CD4-positive, alpha-beta T cell treated with Interleukin-12 subunit alpha and Interleukin-12 subunit beta, for 1 hour (primary cell): ENCODE data around the gene F7.
"Not testable (repeated sequence)": the region's sequence is repeated elsewhere in the genome, so short reads cannot be mapped to it uniquely, and the experiment has no call there.

ENCODE experiments used
- DNase-seq: peaks from one replicate; pipeline ENCODE4 v3.0.0-alpha.2; 2020

Gene F7

GRCh38 chr13:113157206-113157928 lies 51.8 kb downstream of the F7 start:
- no peak for DNase-seq

GRCh38 chr13:113157929-113158747 lies 52.5 kb downstream of the F7 start, which contains the start of gene PROZ:
PROZ (plus strand) TSS chr13:113158648; CDS start chr13:113158661, 13 bp downstream.
- no peak for DNase-seq

GRCh38 chr13:113158946-113159345 lies 53.4 kb downstream of the F7 start:
- DNase-seq, result no peak

- DNase-seq, result no peak
Measured at GRCh38 chr13:113159701-113160100, 54.1 kb downstream of the F7 start.

GRCh38 chr13:113160983-113161382 lies 55.4 kb downstream of the F7 start:
- DNase-seq, result no peak

GRCh38 chr13:113161433-113161832 lies 55.8 kb downstream of the F7 start:
- no peak for DNase-seq

GRCh38 chr13:113161975-113162374 lies 56.4 kb downstream of the F7 start:
- not testable (repeated sequence) for DNase-seq

GRCh38 chr13:113162783-113163685 lies 57.4 kb downstream of the F7 start:
- no peak for DNase-seq

GRCh38 chr13:113164492-113164891 lies 58.9 kb downstream of the F7 start:
- no peak for DNase-seq

GRCh38 chr13:113166266-113166665 lies 60.7 kb downstream of the F7 start:
- no peak for DNase-seq

GRCh38 chr13:113166681-113167080 lies 61.1 kb downstream of the F7 start:
- DNase-seq, result no peak

- DNase-seq, result no peak
Measured at GRCh38 chr13:113167155-113167554, 61.6 kb downstream of the F7 start.

- DNase-seq, result no peak
Measured at GRCh38 chr13:113167575-113167974, 62.0 kb downstream of the F7 start.

- DNase-seq, result no peak
Measured at GRCh38 chr13:113168211-113168610, 62.6 kb downstream of the F7 start.

- no peak for DNase-seq
Measured at GRCh38 chr13:113169277-113170272, 64.0 kb downstream of the F7 start.
